DND-41 (cell line): ENCODE results near the gene STAT6.

ENCODE experiments used
- EZH2 ChIP-seq: IDR thresholded peaks from 3 replicates; pipeline ENCODE4 v1.6.1; 2012; ENCODE audit warnings: borderline replicate concordance, low read depth, mild to moderate bottlenecking, moderate library complexity, low read length, inconsistent platforms; ENCODE audit not compliant: severe bottlenecking
- TF ChIP-seq, protein P1 (sequence below): IDR thresholded peaks from 2 replicates; pipeline ENCODE4 v1.5.1; 2012; ENCODE audit warnings: borderline replicate concordance, low read length, moderate library complexity, mild to moderate bottlenecking; ENCODE audit not compliant: poor library complexity, severe bottlenecking; ENCODE audit errors: extremely low read depth

DNA sequence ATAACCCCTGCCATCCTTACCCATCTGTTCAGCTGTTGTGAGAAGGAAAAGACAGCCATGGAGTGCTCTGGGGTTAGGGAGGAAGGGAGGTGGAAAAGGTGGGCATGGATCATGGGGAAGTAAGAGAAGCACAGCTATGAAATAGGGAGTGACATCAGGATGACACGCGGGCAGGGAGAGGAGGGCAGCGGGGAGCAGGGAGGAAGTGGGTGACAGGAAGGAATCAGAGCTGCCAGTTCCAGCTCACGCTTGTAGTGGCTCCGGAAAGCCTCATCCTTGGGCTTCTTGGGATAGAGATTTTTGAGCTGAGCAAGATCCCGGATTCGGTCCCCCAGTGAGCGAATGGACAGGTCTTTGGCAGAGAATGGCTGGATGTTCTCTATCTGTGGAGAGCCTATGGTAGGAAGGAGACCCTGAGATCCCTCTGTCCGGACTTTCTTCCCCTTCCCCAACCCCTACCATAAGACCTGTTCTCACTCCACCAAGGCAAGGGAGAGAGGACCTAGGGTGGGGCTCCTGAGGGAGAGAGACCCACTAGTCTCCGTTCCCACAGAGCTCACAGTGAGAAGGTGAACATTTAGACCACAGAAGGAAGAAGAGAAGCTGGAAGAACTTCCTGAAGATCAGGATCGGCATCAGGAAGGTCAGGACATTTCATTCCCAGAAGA is 12.0 kb downstream of the STAT6 start:
- TF ChIP-seq, protein P1, sequence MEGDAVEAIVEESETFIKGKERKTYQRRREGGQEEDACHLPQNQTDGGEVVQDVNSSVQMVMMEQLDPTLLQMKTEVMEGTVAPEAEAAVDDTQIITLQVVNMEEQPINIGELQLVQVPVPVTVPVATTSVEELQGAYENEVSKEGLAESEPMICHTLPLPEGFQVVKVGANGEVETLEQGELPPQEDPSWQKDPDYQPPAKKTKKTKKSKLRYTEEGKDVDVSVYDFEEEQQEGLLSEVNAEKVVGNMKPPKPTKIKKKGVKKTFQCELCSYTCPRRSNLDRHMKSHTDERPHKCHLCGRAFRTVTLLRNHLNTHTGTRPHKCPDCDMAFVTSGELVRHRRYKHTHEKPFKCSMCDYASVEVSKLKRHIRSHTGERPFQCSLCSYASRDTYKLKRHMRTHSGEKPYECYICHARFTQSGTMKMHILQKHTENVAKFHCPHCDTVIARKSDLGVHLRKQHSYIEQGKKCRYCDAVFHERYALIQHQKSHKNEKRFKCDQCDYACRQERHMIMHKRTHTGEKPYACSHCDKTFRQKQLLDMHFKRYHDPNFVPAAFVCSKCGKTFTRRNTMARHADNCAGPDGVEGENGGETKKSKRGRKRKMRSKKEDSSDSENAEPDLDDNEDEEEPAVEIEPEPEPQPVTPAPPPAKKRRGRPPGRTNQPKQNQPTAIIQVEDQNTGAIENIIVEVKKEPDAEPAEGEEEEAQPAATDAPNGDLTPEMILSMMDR, result no peak
- TF ChIP-seq EZH2, result no peak
